HG03521 (cell line): ENCODE data around the gene STARD9.
"Not testable (repeated sequence)": the region's sequence is repeated elsewhere in the genome, so short reads cannot be mapped to it uniquely, and the experiment has no call there.

Source experiments
- ATAC-seq: cut with Tn5 transposase; IDR thresholded peaks from one replicate; pipeline ENCODE4 v1.9.1; 2021; ENCODE audit warnings: mild to moderate bottlenecking, moderate library complexity; ENCODE audit not compliant: unreplicated experiment

STARD9 gene

DNA sequence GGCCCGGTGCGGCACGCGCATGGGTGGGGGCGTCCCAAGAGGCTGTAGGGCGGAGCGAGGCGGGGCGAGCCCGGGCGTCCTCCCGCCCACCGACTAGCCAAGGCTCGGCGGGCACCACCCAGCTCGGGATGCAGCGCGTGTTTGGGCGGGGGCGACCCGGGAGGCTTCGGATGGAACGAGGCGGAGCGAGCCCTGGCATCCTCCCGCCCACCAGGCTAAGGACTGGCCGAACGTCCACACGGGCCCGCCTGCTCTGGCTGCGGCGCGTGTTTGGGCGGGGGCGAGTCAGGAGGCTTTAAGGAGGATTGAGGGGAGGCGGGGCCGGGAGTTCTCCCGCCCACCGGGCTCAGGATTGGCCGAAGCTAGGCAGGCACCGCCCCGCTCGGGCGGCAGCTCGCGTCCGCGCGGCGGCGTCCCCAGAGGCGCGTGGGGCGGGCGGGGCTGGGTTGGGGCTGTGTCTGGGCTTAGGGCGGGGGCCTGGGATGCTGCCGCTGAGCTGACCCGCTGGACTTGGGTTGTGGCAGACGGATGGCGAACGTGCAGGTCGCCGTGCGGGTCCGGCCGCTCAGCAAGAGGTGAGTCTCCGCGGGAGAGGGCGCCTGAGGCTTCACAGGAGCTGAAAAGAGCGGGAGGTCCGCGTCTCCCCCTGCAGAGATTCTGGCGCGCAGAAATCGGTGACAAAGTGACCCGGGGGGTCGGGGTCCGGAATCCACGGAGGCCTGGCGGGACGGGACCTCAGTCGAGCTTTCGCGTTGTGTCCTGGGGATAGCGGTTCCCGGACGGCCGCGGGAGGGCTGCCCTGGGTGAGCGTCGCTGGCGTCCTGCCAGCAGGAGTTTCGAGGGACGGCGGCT is at the start of gene STARD9:
Gene STARD9, plus strand, starts transcription at position 419 of the 852 bp plus-strand sequence. Its CDS starts 110 bp downstream, at position 529.
- peak; percentile 84 for ATAC-seq

DNA sequence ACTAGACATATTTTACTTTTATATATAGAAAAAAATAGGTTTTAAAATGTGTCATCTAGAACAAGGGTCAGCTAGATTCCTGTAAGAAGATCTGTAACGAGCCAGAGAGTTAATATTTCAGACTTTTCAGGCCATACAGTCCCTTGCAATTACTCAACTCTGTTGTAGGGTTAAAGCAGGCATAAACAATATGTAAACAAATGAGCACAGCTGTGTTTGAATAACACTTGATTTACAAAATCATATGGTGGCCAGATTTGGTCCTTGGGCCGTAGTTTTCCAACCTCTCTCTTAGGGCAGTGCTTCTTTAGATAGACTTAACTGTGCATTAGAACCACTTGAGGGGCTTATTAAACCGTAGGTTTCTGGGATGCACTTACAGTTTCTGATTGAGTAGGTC is 46.4 kb upstream of the STARD9 start:
- no peak for ATAC-seq

DNA sequence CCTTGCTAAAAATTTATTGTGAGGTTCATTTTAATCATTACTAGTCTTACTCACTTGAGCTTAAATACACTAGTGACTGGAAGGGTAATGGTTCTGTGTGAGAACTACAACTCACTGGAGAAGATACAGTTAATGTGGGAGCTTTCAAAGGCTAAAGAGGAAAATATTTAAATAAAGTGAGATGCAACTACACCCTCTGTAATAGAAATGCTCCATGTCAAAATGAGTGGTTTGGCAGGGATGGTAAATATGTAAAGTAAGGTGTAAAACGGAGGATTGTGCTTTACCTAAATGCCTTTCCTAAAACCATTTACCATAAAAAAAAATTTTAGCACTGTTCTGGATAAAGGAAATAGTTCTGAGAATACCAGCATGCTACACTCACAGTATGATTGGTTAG is 42.2 kb upstream of the STARD9 start:
- no peak for ATAC-seq

DNA sequence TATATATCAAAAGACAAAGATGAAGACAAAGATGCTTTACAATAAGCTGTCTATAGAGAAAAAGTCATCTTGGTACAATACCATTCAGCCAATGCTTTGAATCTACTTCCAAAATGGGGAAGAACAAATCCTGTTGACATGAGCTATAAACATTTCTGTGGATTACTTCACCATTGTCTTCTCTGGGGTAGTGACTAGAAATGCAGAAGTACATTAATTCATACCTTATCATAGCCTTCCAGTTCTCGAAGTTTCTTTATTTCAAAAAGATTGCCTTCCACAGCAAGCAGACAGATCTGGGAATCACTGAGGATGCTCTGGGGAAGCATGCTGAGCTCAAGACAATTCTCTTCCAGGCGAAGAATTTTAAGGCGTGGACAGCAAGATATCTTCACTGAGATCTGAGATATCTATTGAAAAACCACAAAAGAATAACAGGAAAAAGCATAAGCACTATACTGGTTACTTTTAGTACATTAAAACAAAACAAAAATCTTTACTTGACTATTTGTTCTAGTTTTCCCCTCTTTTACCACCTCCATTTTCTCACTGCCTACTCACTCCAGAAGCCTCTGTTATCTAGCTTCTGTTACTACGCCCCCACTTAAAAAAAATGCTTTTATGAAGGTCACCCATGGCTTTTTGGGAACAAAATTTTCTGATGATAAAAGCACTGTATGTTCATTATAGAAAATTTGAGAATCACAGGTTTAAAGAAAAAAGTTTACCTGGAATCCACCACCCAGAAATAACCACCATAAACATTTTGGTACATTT is 30.4 kb upstream of the STARD9 start:
- ATAC-seq: no peak

DNA sequence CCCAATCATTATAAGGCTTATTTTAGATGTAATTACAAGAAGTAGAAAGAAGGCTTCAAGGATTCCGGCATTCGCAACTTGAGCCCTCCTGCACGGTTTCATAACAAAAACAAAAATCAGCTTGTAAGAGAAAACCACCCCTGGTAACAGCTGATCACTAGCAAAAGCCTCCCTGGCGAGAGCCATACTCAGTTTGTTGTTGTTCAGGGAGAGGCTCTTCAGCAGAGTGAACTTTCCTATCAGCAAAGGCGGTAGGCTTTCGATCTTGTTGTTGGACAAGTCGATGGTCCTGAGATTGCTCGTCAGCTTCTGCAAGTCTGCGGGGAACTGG is 27.5 kb upstream of the STARD9 start:
- peak; percentile 12 for ATAC-seq

DNA sequence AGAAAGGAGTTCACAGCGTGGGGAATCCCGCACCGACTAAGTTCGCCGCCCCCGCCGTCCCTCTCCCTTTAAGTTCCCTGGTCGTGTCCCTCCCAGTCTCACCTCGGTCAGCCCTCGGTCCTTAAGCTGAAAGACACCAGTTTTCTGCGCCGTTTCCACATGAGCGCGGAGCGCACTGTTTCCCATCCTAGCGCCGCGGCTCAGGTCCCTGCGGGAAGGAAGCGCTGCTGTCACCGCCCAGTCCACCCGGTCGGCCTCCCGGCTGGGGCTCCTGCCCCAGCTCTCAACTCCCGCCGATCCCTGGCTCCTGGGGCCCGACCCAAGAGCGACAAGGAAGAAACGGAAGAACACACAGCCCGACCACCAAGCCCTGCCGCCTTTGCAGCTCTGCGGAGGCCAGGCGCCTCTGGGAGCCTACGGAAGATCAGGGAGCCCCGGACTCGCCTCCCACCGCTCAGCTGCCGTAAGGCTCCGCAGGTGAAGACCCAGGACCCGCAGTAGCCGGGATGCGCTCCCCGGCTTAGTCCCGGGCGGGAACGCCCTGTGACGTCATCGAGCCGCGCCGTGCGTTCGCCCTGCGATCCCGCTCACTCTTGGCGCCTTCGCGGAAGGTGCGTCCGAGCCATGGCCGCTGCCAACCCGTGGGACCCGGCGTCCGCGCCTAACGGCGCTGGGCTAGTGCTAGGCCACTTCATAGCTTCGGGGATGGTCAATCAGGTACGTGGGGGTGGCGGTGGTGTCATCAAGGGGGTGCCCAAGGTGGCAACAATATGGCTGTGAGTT is 27.0 kb upstream of the STARD9 start, which contains the start of the genes HAUS2 and LRRC57:
Gene HAUS2, plus strand, starts transcription at position 590 of the 783 bp plus-strand sequence. Its CDS starts 35 bp downstream, at position 625.
Gene LRRC57, minus strand, starts transcription at position 545 of the 783 bp plus-strand sequence. Its CDS starts 359 bp downstream, at position 186.
- peak; percentile 85 for ATAC-seq

DNA sequence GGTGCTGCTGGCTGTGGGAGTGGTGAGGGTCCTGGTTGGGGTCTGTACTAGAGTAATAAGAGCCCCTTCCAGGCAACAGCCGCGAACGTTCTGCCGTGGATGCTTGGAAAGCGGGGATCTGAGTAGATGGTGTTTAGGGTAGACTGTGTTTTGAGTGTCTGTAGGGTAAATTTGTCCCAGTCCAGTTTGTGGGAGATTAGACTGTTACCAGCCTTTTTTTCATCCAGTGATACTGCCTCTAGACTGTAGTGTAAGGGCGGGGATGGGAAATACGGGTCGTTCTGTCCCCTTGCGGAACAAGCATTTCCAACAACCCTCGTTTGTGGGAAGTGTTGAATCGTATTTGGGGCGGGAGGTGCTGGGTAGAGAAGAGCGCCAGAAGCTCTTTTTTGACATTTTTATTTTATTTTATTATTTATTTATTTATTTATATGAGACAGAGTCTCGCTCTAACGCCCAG is 26.3 kb upstream of the STARD9 start:
- ATAC-seq: no peak

DNA sequence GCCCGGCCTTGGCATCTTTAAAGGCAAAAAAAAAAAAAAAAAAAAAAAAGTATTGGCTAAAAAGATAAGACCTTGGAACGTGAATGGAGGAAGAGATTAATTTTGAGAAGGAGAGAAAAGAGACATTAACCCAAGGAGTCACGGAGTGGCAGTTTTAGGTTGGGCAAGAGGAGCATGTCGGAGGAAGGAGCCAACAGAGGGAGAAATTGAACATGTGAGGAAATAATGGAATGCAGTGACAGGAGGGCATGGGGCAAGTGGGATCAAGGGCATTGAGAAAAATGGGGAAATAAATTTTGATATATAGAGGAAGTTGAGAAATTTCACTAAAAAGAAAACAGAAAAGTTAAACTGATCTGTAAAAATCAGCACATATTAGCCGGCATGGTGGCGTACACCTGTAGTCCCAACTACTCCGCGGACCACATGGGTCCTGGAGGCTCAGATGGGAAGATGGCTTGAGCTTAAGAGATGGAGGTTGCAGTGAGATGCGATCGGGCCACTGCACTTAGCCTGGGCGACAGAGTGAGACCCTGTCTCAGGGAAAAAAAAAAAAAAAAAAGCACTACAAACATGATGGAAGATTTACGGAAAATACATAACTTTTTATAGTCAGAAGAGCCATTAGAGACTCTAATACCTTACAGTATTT is 25.5 kb upstream of the STARD9 start:
- no peak for ATAC-seq

DNA sequence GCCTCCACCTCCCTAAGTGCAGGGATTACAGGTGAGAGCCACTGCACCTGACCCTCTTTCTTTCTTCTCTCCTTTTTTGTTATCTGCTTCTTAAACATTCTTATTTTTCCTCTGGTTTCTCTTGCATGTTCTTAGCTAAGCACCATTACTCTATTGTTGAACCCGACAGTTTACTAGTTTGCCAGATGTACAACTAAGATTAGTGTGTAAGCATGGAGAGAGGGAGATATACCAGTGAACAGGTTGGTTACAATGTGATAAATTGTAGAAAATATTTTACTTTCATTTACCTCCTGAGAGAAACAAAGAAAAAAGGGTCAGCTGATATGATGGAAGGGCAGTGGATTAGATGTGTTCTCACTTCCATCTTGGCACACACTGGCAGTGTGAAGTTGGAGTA is 21.9 kb upstream of the STARD9 start:
- no peak for ATAC-seq

DNA sequence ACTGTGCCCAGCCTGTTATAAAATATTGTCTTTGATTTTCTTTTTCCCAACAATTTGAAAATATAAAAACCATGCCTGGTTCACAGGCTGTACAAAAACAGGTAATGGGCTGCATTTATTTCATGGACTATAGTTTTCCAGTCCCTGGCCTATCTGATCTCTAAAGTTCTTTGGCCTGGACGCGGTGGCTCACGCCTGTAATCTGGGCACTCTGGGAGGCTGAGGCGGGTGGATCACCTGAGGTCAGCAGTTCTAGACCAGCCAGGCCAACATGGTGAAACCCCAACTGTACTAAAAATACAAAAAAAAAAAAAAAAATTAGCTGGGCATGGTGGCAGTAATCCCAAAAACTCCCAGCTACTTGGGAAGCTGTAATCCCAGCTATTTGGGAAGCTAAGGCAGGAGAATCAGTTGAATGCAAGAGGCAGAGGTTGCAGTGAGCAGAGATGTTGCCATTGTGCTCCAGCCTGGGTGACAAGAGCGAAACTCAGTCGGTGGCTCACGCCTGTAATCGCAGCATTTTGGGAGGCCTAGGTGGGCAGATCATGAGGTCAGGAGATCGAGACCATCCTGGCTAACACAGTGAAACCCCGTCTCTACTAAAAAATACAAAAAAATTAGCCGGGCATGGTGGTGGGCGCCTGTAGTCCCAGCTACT is 18.7 kb upstream of the STARD9 start:
- not testable (repeated sequence) for ATAC-seq

DNA sequence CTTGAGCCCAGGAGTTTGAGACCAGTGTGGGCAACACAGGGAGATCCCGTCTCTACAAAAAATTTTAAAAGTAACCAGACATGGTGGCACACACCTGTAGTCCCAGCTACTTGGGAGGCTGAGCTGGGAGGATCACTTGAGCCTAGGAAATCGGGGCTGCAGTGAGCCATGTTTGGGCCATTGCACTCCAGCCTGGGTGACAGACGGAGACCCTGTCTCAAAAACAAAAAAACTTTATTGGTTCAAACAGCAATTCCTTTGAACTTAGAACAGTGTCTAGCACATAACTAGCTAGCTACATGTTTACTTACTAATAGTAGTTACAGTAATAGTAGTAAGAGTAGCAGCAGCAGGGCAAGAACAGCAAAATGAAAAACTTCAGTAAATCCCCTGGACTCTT is 16.7 kb upstream of the STARD9 start:
- no peak for ATAC-seq

DNA sequence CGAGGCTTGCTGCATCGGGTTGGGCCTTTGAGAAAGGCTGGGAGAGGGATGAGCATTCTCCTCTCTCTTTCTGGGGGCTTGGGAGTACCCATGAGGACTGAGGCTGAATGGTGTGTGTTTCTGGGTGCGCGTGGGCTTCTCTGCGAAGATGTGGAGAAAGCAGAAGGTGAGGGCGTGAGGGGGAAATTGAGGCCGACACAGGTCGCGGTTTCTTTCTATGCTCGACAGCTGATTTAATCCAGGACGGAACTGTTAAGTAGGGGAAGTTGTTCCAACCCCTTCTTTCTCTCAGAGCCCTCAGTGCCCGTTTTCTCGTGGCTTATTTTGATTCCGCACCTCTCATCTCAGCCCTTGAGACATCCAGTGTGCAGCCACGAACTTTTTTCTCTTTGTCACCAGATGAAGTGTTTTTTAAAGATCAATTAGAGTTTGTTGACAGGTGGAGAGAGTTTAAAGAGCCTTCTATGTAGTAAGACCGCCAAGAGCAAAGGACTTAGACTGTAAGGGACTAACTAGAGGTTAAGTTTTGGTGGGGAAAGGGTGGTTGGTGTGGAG is 711 bp downstream of the STARD9 start:
- no peak for ATAC-seq

DNA sequence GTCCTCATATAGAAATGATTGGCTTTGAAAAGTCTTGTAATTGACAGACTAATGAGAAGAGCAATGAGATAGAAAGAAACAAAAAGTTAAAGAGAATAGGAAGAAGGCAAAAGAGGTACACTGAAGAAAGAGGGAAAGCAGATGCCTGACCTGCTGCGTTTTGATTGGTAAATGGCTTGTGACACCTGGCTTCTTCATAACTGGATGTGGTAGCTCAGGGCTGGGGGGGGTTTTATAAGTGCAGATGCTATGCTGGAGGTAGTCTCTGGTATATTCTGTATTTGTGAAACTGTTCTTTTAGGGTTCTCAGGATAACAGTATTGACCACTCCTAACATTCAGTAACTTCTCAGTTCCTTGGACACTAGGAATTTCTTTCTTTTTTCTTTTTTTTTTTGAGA is 1.4 kb downstream of the STARD9 start:
- ATAC-seq: no peak

DNA sequence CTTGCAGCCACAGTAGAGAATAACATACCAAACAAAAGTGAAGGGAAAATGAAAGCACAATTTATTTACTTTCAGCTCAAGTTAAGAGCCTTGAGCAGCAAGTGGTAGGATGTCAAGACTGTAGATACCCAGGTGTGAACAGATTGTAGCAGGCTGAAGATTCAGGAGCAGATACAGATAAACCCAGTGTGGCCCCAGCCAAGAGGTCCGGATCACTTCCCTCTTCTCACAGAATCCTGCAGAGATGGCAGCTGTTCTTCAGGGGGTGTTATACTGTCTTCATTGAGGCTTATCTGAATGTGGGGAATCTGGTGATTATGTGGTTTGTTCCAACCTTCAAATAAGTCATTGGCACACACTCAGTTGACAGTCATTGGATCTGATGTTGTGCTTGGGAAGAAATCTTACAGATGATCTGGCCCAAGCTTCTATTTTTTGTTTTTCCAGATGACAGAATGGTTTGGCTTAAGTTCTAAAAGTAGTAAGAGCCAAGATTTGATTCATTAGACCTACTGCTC is 2.2 kb downstream of the STARD9 start:
- ATAC-seq: no peak

DNA sequence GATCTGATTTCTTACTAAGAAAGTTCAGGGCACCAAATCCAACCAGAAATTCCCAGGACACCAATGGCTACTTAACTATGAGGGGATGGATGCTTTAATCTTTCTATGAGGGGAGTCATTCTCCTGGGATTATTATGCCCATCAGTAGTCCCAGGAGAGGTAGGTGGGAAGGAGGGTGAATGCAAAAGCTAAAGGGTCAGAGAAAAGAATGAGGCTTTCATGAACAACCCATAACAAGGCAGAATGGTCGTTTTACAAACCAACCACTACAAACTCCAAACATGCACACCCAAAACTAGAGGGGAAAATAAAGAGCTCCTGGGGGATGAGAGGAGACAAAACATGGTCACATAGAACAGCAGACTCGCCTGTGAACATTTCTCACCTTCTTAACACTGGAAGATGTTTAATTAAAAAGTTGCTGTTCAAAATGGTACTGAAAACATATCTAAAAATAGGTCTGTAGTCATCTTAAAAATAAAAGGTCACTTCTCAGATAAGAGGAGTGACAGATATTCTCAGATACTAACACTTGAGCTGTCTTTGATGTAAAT is 3.7 kb downstream of the STARD9 start:
- ATAC-seq: no peak

DNA sequence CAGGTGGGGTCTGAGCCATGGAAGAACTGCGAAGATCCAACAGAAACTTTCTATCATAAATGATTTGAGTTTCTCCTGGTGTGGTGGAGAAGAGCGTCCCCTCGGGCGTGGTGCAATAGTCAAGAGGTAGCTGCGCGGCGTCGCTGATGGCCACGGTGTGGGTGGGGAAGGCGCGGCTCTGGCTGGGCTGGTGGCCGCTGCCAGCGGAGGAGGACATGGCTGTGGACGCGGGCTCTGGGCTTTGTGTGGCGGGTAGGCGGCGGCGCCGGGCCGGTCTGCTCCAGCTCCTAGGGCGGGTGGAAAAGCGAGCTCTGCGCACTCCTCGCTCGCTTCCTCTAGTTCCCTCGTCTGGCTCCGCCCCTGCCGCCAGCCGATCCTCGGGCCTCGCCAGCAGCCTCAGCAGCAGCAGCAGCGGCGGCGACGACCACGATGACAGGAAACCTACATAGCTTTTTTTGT is 5.9 kb downstream of the STARD9 start:
- ATAC-seq: peak; percentile 71

DNA sequence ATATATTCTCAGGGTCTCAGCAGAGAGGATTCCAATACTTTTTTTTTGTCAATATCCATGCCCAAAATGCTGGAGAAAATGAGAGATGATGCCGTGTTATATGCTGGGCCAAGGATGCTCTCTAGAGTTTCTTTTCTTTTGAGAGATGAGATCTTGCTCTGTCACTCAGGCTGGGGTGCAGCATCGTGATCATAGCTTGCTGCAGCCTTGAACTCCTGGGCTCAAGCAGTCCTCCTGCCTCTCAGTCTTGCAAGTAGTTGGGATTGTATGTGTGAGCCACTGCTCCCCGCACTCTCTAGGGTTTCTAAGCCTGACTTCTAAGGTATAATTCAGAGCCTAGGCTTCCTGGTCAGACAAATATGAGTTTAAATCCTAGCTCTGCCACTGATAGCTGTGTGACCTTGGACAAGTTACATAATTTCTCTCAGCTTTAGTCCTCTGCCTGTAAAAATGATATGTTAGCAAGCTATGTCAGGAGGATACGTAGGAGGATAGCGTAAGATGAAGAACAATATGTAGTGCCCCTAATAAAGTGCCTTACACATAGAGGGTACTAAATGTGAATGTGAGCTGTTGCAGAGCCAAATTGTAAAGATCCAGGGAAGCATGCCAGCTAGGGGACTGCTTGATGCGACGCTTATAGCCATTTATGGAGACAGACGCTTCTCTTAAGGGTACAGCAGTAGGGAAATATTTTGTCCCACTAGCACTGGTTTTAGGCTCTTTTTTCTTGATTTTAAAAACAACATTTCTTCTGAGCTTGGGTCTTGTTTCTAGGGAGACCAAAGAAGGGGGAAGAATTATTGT is 7.4 kb downstream of the STARD9 start:
- no peak for ATAC-seq

DNA sequence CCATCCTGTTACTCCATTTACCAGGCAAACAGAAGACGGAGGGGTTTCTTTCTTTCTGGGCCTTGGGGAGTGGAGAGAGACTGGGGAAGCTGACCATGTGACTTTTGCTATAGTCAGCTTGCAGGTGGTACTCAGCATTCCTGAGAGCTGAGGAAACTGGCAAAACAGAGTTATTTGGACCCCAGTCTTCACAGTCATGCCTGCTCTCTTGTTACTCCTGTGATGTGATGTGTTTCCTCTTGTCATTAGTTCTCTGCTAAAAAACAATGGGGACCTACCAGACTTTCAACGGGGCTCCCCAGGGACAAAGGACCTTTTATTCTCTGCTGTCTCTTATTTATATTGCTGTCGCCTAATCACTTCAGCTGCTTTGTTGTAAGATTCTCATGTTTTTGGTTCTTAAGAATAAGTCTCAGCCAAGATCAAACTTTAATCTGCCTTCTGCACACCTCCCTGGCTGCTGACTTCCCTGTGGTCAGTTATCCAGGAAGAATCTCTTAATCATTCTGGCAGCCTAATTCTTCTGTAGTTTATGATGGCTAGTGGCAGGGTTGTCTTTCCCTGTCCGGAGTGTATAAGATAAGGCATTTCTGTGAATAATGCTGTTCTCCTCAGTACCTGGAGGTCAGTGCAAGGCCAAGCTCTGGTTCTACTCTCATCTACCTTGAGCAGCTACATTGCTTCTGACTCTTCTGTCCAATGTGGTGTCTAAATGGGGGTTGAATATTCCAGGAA is 8.8 kb downstream of the STARD9 start:
- no peak for ATAC-seq
